HG03139 (cell line): ENCODE results near the gene EIF2B1.

ENCODE experiments used
- ATAC-seq: cut with Tn5 transposase; IDR thresholded peaks from one replicate; pipeline ENCODE4 v1.9.1; 2021; ENCODE audit not compliant: unreplicated experiment

Gene EIF2B1

GRCh38 chr12:123571343-123571813 lies 62.1 kb downstream of the EIF2B1 start:
- no peak for ATAC-seq
